WTC11 (cell line): Measurements from ENCODE around the gene TUBD1. TPM values are rescaled to one million over a fixed set of nuclear protein-coding genes. Genes with fewer than 3 reads are reported as not detected.

Experiments
- ATAC-seq: fragments of 200-7000 bp; cut with Tn5 transposase; 2 replicates; pipeline ENCODE4 v1.10.0; 2021; ENCODE audit warnings: mild to moderate bottlenecking, moderate library complexity
- Bru-seq: library from RNA; stranded (reverse); fragments of 400-500 nt; gene quantifications from one replicate; lab custom pipeline; 2021; lab: Mats Ljungman, UMichigan
- CTCF ChIA-PET: fragments of 300-600 bp; sonication (Branson Sonifier 250); formaldehyde crosslinking; loops from one replicate; lab custom pipeline; 2021; ENCODE audit warnings: antibody characterized with exemption; lab: Charles Lee
- POLR2A ChIA-PET: fragments of 350-600 bp; sonication (Branson Sonifier 250); formaldehyde crosslinking; loops from one replicate; lab custom pipeline; 2021; ENCODE audit warnings: antibody characterized with exemption; lab: Charles Lee
- DNase-seq: peaks from one replicate; pipeline ENCODE4 v3.0.0; 2021; ENCODE audit warnings: low spot score
- H3K27ac Mint-ChIP-seq: 2 replicates; pipeline ENCODE4 v1.8.0; 2021; ENCODE audit warnings: mixed read lengths
- H3K27me3 Mint-ChIP-seq: 2 replicates; pipeline ENCODE4 v1.8.0; 2021; ENCODE audit warnings: low read depth, mild to moderate bottlenecking, moderate library complexity, mixed read lengths
- H3K36me3 Mint-ChIP-seq: 2 replicates; pipeline ENCODE4 v1.8.0; 2021; ENCODE audit warnings: mixed read lengths
- H3K4me1 Mint-ChIP-seq: 2 replicates; pipeline ENCODE4 v1.8.0; 2022; ENCODE audit warnings: mixed read lengths
- H3K4me3 Mint-ChIP-seq: 2 replicates; pipeline ENCODE4 v1.8.0; 2021; ENCODE audit warnings: mild to moderate bottlenecking, moderate library complexity, mixed read lengths
- H3K9me3 Mint-ChIP-seq: 2 replicates; pipeline ENCODE4 v1.8.0; 2021; ENCODE audit warnings: mixed read lengths
- CREB1 ChIP-seq: sonication (generic); formaldehyde crosslinking; IDR thresholded peaks from 2 replicates; pipeline ENCODE4 v1.8.0; 2023; ENCODE audit warnings: mild to moderate bottlenecking, missing genetic modification reagents
- CREM ChIP-seq: sonication (generic); formaldehyde crosslinking; IDR thresholded peaks from 2 replicates; pipeline ENCODE4 v1.8.1; 2022; ENCODE audit warnings: mild to moderate bottlenecking, missing genetic modification reagents, moderate library complexity
- ELF4 ChIP-seq: sonication (generic); formaldehyde crosslinking; IDR thresholded peaks from 2 replicates; pipeline ENCODE4 v1.8.1; 2022; ENCODE audit warnings: low read depth, mild to moderate bottlenecking, moderate library complexity, missing genetic modification reagents
- ETV6 ChIP-seq: sonication (generic); formaldehyde crosslinking; IDR thresholded peaks from 2 replicates; pipeline ENCODE4 v1.8.1; 2022; ENCODE audit warnings: mild to moderate bottlenecking, missing genetic modification reagents
- FOXP1 ChIP-seq: sonication (generic); formaldehyde crosslinking; IDR thresholded peaks from 2 replicates; pipeline ENCODE4 v1.8.0; 2022; ENCODE audit warnings: missing genetic modification reagents, mild to moderate bottlenecking, moderate library complexity, borderline replicate concordance
- MYBL2 ChIP-seq: sonication (generic); formaldehyde crosslinking; IDR thresholded peaks from 2 replicates; pipeline ENCODE4 v1.8.1; 2023; ENCODE audit warnings: mild to moderate bottlenecking, moderate library complexity, missing genetic modification reagents
- SP1 ChIP-seq: sonication (generic); formaldehyde crosslinking; conservative IDR thresholded peaks from 2 replicates; pipeline ENCODE4 v1.8.1; 2022; ENCODE audit warnings: missing genetic modification reagents
- TEAD1 ChIP-seq: sonication (generic); formaldehyde crosslinking; IDR thresholded peaks from 2 replicates; pipeline ENCODE4 v1.8.0; 2022; ENCODE audit warnings: mild to moderate bottlenecking, missing genetic modification reagents
- ZNF121 ChIP-seq: sonication (generic); formaldehyde crosslinking; IDR thresholded peaks from 2 replicates; pipeline ENCODE4 v1.8.0; 2023; ENCODE audit warnings: missing genetic modification reagents
- long read RNA-seq, 3 experiments: library from RNA in 1 of 3; library from capped mRNA in 1 of 3; library from polyadenylated mRNA in 1 of 3; unstranded in 2 of 3; stranded (forward) in 1 of 3; transcript quantifications; one replicate each; pipeline ENCODE4 v2.0.0, GENCODE V29; 2021
- total RNA-seq: library from RNA; stranded (reverse); gene quantifications from 3 replicates; pipeline ENCODE4 v1.2.3, GENCODE V29; 2021
- TF ChIP-seq, protein P1 (sequence below): sonication (generic); formaldehyde crosslinking; IDR thresholded peaks from 2 replicates; pipeline ENCODE4 v1.8.1; 2022; ENCODE audit warnings: low read depth, mild to moderate bottlenecking, moderate library complexity, missing genetic modification reagents, borderline replicate concordance
- TF ChIP-seq, protein P2 (sequence below): fragments of 250-450 bp; sonication (Bioruptor Pico); IDR thresholded peaks from 2 replicates; pipeline ENCODE4 v1.9.0; 2021; ENCODE audit warnings: moderate library complexity, mild to moderate bottlenecking, inconsistent platforms, borderline replicate concordance
- TF ChIP-seq, protein P3 (sequence below): sonication (generic); formaldehyde crosslinking; conservative IDR thresholded peaks from 2 replicates; pipeline ENCODE4 v1.8.1; 2022; ENCODE audit warnings: mild to moderate bottlenecking, missing genetic modification reagents
- TF ChIP-seq, protein P4 (sequence below): sonication (generic); formaldehyde crosslinking; IDR thresholded peaks from 2 replicates; pipeline ENCODE4 v1.8.1; 2022; ENCODE audit warnings: mild to moderate bottlenecking, moderate library complexity, missing genetic modification reagents
- TF ChIP-seq, protein P5 (sequence below): sonication (generic); formaldehyde crosslinking; IDR thresholded peaks from 2 replicates; pipeline ENCODE4 v1.8.0; 2023; ENCODE audit warnings: mild to moderate bottlenecking, missing genetic modification reagents
- TF ChIP-seq, protein P6 (sequence below): sonication (generic); formaldehyde crosslinking; IDR thresholded peaks from 2 replicates; pipeline ENCODE4 v1.8.1; 2023; ENCODE audit warnings: mild to moderate bottlenecking, missing genetic modification reagents, moderate library complexity
- TF ChIP-seq, protein P7 (sequence below): sonication (generic); formaldehyde crosslinking; IDR thresholded peaks from 2 replicates; pipeline ENCODE4 v1.8.0; 2022; ENCODE audit warnings: mild to moderate bottlenecking, missing genetic modification reagents
- TF ChIP-seq, protein P8 (sequence below): sonication (generic); formaldehyde crosslinking; IDR thresholded peaks from 2 replicates; pipeline ENCODE4 v1.8.0; 2022; ENCODE audit warnings: mild to moderate bottlenecking, missing genetic modification reagents
- TF ChIP-seq, protein P9 (sequence below): sonication (generic); formaldehyde crosslinking; IDR thresholded peaks from 2 replicates; pipeline ENCODE4 v1.8.1; 2023; ENCODE audit warnings: mild to moderate bottlenecking, missing genetic modification reagents

The TUBD1 gene, protein sequence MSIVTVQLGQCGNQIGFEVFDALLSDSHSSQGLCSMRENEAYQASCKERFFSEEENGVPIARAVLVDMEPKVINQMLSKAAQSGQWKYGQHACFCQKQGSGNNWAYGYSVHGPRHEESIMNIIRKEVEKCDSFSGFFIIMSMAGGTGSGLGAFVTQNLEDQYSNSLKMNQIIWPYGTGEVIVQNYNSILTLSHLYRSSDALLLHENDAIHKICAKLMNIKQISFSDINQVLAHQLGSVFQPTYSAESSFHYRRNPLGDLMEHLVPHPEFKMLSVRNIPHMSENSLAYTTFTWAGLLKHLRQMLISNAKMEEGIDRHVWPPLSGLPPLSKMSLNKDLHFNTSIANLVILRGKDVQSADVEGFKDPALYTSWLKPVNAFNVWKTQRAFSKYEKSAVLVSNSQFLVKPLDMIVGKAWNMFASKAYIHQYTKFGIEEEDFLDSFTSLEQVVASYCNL
- 12.0 to 21.4 TPM (median 16.6 TPM) in 3 replicates for total RNA-seq
- Bru-seq, nascent RNA = percentile 71 among the genes with signal in this experiment
- long read RNA-seq, experiment 1, transcript TUBD1-201 (9 exons, 2,490 nt) = major isoform, 18 of 52 reads
- long read RNA-seq, experiment 1, partial matches to known transcripts = 2 of 52 reads
- long read RNA-seq, experiment 1, other reads (novel, unspliced or antisense) = 26 of 52 reads
- long read RNA-seq, experiment 2, partial matches to known transcripts = 4 of 16 reads
- long read RNA-seq, experiment 2, other reads (novel, unspliced or antisense) = 7 of 16 reads
- long read RNA-seq, experiment 3, transcript TUBD1-202 (8 exons, 1,769 nt) = minor isoform, 7 of 45 reads
- long read RNA-seq, experiment 3, transcript TUBD1-201 (9 exons, 2,490 nt) = major isoform, 10 of 45 reads
- long read RNA-seq, experiment 3, partial matches to known transcripts = 1 of 45 reads
- long read RNA-seq, experiment 3, other reads (novel, unspliced or antisense) = 24 of 45 reads

DNA sequence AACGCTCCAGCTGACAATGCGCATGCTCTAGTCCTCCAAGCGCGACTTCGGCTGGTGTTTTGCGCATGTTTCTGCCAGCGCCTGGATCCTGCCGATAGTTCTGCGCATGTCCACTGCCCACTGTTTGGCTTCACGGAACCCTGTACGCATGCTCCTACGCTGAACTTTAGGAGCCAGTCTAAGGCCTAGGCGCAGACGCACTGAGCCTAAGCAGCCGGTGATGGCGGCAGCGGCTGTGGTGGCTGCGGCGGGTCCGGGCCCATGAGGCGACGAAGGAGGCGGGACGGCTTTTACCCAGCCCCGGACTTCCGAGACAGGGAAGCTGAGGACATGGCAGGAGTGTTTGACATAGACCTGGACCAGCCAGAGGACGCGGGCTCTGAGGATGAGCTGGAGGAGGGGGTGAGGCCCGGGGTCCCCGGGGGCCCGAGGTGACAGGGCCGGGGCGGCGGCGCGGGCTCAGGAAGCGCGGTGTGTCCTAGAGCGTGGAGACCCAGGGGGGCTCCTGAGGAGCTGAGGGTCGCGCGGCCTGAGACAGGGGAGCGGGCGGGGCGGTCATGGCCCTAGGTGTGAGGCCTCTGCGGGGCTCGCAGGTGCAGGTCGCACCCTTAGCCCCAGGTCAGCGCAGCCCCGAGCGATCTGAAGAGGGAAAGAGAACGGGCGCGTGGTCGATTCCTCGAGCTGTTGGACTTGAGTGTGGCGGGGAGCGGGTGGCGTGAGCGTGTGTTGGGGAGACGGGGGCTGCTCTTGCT, at the start of gene TUBD1, which contains the start of gene RPS6KB1:
TUBD1 (minus strand) TSS at position 20 of the 752 bp plus-strand sequence. CDS start 1,941 bp downstream, outside the sequence.
RPS6KB1 (plus strand) TSS at position 198 of the 752 bp plus-strand sequence; CDS start at position 262, 64 bp downstream.
- DNase-seq (peak; percentile 94), ATAC-seq (peak; percentile 99)
- no peaks in the 10 kb centered on the region; the same call in 1 of the 2 replicates for H3K27me3 Mint-ChIP-seq
- peak within 1 kb of the TSS; percentile 94 for H3K4me3 Mint-ChIP-seq
- ChIA-PET CTCF (interaction anchor here (0.6 to 2.5 kb wide), 6 partner anchors 21 to 200 kb away, joined by 3 to 10 read pairs (median 4); partner anchors contain the start of gene HEATR6), POLR2A (interaction anchor here (0.5 to 1.7 kb wide), 8 partner anchors 9 to 109 kb away, joined by 3 to 7 read pairs (median 4); partner anchors contain the start of gene RNFT1)
- H3K36me3 Mint-ChIP-seq = peaks cover 10% of the 10 kb centered on the region
- H3K27ac Mint-ChIP-seq = peak within 1 kb of the TSS; percentile 77
- peaks cover 14% of the 10 kb centered on the region for H3K4me1 Mint-ChIP-seq
- H3K9me3 Mint-ChIP-seq = no peaks in the 10 kb centered on the region
- peak; percentile 45; the same call in 1 of the 2 replicates for TF ChIP-seq TEAD1 (CRISPR knock-in tag)
- TF ChIP-seq, protein P1, sequence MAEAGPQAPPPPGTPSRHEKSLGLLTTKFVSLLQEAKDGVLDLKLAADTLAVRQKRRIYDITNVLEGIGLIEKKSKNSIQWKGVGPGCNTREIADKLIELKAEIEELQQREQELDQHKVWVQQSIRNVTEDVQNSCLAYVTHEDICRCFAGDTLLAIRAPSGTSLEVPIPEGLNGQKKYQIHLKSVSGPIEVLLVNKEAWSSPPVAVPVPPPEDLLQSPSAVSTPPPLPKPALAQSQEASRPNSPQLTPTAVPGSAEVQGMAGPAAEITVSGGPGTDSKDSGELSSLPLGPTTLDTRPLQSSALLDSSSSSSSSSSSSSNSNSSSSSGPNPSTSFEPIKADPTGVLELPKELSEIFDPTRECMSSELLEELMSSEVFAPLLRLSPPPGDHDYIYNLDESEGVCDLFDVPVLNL (CRISPR knock-in tag) = no peak
- peak; percentile 73; the same call in 1 of the 2 replicates for TF ChIP-seq CREM (CRISPR knock-in tag)
- no peak for TF ChIP-seq MYBL2 (CRISPR knock-in tag)
- 0 out of 2 replicates have a peak, but pooled peaks have one; percentile 60 for TF ChIP-seq FOXP1 (CRISPR knock-in tag)
- TF ChIP-seq, protein P2, sequence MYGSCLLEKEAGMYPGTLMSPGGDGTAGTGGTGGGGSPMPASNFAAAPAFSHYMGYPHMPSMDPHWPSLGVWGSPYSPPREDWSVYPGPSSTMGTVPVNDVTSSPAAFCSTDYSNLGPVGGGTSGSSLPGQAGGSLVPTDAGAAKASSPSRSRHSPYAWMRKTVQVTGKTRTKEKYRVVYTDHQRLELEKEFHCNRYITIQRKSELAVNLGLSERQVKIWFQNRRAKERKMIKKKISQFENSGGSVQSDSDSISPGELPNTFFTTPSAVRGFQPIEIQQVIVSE (CRISPR knock-in tag) = no peak
- peak; percentile 90 for TF ChIP-seq ETV6 (CRISPR knock-in tag)
- TF ChIP-seq ZNF121 (CRISPR knock-in tag) = 0 out of 2 replicates have a peak, but pooled peaks have one; percentile 27
- 0 out of 2 replicates have a peak, but pooled peaks have one; percentile 43 for TF ChIP-seq CREB1 (CRISPR knock-in tag)
- TF ChIP-seq, protein P3, sequence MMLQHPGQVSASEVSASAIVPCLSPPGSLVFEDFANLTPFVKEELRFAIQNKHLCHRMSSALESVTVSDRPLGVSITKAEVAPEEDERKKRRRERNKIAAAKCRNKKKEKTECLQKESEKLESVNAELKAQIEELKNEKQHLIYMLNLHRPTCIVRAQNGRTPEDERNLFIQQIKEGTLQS (CRISPR knock-in tag) = no peak
- TF ChIP-seq ELF4 (CRISPR knock-in tag) = no peak
- peak; percentile 64; the same call in 1 of the 2 replicates for TF ChIP-seq SP1 (CRISPR knock-in tag)
- TF ChIP-seq, protein P4, sequence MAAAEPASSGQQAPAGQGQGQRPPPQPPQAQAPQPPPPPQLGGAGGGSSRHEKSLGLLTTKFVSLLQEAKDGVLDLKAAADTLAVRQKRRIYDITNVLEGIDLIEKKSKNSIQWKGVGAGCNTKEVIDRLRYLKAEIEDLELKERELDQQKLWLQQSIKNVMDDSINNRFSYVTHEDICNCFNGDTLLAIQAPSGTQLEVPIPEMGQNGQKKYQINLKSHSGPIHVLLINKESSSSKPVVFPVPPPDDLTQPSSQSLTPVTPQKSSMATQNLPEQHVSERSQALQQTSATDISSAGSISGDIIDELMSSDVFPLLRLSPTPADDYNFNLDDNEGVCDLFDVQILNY (CRISPR knock-in tag) = peak; percentile 71
- TF ChIP-seq, protein P5, sequence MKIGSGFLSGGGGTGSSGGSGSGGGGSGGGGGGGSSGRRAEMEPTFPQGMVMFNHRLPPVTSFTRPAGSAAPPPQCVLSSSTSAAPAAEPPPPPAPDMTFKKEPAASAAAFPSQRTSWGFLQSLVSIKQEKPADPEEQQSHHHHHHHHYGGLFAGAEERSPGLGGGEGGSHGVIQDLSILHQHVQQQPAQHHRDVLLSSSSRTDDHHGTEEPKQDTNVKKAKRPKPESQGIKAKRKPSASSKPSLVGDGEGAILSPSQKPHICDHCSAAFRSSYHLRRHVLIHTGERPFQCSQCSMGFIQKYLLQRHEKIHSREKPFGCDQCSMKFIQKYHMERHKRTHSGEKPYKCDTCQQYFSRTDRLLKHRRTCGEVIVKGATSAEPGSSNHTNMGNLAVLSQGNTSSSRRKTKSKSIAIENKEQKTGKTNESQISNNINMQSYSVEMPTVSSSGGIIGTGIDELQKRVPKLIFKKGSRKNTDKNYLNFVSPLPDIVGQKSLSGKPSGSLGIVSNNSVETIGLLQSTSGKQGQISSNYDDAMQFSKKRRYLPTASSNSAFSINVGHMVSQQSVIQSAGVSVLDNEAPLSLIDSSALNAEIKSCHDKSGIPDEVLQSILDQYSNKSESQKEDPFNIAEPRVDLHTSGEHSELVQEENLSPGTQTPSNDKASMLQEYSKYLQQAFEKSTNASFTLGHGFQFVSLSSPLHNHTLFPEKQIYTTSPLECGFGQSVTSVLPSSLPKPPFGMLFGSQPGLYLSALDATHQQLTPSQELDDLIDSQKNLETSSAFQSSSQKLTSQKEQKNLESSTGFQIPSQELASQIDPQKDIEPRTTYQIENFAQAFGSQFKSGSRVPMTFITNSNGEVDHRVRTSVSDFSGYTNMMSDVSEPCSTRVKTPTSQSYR = peak; percentile 62; the same call in 1 of the 2 replicates
- TF ChIP-seq, protein P6, sequence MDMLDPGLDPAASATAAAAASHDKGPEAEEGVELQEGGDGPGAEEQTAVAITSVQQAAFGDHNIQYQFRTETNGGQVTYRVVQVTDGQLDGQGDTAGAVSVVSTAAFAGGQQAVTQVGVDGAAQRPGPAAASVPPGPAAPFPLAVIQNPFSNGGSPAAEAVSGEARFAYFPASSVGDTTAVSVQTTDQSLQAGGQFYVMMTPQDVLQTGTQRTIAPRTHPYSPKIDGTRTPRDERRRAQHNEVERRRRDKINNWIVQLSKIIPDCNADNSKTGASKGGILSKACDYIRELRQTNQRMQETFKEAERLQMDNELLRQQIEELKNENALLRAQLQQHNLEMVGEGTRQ (CRISPR knock-in tag) = peak; percentile 19; the same call in 1 of the 2 replicates
- TF ChIP-seq, protein P7, sequence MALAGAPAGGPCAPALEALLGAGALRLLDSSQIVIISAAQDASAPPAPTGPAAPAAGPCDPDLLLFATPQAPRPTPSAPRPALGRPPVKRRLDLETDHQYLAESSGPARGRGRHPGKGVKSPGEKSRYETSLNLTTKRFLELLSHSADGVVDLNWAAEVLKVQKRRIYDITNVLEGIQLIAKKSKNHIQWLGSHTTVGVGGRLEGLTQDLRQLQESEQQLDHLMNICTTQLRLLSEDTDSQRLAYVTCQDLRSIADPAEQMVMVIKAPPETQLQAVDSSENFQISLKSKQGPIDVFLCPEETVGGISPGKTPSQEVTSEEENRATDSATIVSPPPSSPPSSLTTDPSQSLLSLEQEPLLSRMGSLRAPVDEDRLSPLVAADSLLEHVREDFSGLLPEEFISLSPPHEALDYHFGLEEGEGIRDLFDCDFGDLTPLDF (CRISPR knock-in tag) = no peak; the same call in 1 of the 2 replicates
- TF ChIP-seq, protein P8, sequence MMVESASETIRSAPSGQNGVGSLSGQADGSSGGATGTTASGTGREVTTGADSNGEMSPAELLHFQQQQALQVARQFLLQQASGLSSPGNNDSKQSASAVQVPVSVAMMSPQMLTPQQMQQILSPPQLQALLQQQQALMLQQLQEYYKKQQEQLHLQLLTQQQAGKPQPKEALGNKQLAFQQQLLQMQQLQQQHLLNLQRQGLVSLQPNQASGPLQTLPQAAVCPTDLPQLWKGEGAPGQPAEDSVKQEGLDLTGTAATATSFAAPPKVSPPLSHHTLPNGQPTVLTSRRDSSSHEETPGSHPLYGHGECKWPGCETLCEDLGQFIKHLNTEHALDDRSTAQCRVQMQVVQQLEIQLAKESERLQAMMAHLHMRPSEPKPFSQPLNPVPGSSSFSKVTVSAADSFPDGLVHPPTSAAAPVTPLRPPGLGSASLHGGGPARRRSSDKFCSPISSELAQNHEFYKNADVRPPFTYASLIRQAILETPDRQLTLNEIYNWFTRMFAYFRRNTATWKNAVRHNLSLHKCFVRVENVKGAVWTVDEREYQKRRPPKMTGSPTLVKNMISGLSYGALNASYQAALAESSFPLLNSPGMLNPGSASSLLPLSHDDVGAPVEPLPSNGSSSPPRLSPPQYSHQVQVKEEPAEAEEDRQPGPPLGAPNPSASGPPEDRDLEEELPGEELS (CRISPR knock-in tag) = peak; percentile 90
- TF ChIP-seq, protein P9, sequence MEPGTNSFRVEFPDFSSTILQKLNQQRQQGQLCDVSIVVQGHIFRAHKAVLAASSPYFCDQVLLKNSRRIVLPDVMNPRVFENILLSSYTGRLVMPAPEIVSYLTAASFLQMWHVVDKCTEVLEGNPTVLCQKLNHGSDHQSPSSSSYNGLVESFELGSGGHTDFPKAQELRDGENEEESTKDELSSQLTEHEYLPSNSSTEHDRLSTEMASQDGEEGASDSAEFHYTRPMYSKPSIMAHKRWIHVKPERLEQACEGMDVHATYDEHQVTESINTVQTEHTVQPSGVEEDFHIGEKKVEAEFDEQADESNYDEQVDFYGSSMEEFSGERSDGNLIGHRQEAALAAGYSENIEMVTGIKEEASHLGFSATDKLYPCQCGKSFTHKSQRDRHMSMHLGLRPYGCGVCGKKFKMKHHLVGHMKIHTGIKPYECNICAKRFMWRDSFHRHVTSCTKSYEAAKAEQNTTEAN (CRISPR knock-in tag) = peak; percentile 37; the same call in 1 of the 2 replicates
